Measurements from ENCODE around the gene LPCAT4. TPM values are rescaled to one million over a fixed set of nuclear protein-coding genes. Genes with fewer than 3 reads are reported as not detected.

Gene LPCAT4
- total RNA-seq, 1 experiment from 2014 or later = 77.1 TPM

DNA sequence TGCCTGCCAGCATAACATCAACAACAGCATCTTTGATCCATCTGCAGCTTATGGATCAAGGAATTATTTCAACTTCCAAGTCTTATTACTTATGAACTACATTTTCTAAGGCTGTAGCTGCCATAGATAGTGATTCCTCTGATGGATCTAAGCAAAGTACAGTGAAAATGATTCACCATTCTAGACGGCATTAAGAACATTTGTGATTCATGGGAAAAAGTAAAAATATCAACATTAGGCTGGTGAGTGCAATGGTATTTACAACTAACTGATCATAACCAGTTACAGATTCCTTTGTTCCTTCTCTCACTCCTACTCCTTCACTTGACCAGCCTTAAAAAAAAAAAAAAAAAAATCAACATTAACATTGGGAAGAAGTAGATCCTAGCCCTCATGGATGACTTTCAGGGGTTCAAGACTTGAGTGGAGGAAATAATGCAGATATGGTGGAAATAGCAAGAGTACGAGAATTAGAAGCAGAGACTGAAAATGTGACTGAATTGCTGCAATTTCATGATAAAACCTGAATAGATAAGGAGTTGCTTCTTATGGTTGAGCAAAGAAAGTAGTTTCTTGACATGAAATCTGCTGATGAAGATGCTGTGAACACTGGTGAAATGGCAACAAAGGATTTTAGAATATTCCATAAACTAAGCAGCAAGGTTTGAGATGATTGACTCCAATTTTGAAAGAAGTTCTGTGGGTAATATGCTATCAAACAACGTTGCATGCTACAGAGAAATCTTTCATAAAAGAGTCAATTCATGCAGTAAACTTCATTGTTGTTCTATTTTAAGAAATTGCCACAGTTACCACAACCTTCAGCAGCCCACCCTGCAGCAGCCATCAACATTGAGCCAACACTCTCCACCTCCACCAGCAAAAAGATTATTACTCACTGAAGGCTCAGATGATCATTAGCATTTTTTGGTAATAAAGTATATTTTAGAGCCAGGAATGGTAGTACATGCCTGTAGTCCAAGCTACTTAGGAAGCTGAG, 52.2 kb downstream of the LPCAT4 start (continued):
- no peak for TF ChIP-seq CTCF (IDR thresholded peaks at IDR 0.05 in 2 of 3, conservative IDR thresholded peaks at IDR 0.05 in 1 of 3; ENCODE audit: borderline replicate concordance in 1 of 3, insufficient read depth in 1 of 3, low read depth in 2 of 3, low read length in 2 of 3)
- no peak for TF ChIP-seq TCF7L2 (IDR thresholded peaks at IDR 0.05; ENCODE audit: borderline replicate concordance, extremely low read depth, insufficient read depth, insufficient read length)
- TF ChIP-seq POLR2AphosphoS5 (IDR thresholded peaks at IDR 0.05; ENCODE audit: low read depth, low read length) = no peak
- TF ChIP-seq SRF (IDR thresholded peaks at IDR 0.05; ENCODE audit: low read depth) = no peak
- TF ChIP-seq SP1 (IDR thresholded peaks at IDR 0.05; ENCODE audit: low read depth) = no peak
- no peak for TF ChIP-seq EZH2phosphoT487 (IDR thresholded peaks at IDR 0.05; ENCODE audit: borderline replicate concordance)
- no peak for TF ChIP-seq RAD21 (IDR thresholded peaks at IDR 0.05; ENCODE audit: low read depth)
- no peak for TF ChIP-seq YY1 (IDR thresholded peaks at IDR 0.05; ENCODE audit: extremely low read depth, insufficient replicate concordance, low read depth, low read length)
- TF ChIP-seq ZNF274 (IDR thresholded peaks at IDR 0.05; ENCODE audit: low read depth, low read length) = no peak
- TF ChIP-seq EZH2 (IDR thresholded peaks at IDR 0.05) = no peak
- TF ChIP-seq ELF1 (IDR thresholded peaks at IDR 0.05; ENCODE audit: borderline replicate concordance, low read depth) = no peak
- no peak for TF ChIP-seq CEBPB (IDR thresholded peaks at IDR 0.05; ENCODE audit: low read depth)
